Mesenchymal stem cell (in vitro differentiated cells and primary cell): Measurements from ENCODE around the gene DEUP1.
A peak's percentile ranks its signal among the peaks of the same experiment; 100 is the strongest.

Experiments used
- DNase-seq: peaks from one replicate; pipeline ENCODE4 v3.0.0-alpha.2; 2013
- H2AFZ ChIP-seq: one replicate; pipeline ENCODE4 v1.6.1; 2013; ENCODE audit warnings: low read depth, mild to moderate bottlenecking, control low read depth, inconsistent platforms, low read length, moderate library complexity
- H2AK5ac ChIP-seq: 2 replicates; pipeline ENCODE4 v1.6.1; 2013; ENCODE audit warnings: low read length, moderate library complexity, mild to moderate bottlenecking, inconsistent platforms; ENCODE audit not compliant: severe bottlenecking
- H2BK120ac ChIP-seq: one replicate; pipeline ENCODE4 v1.6.1; 2013; ENCODE audit warnings: low read depth, mild to moderate bottlenecking, inconsistent platforms, low read length, moderate library complexity
- H2BK12ac ChIP-seq, 2 experiments: one replicate each; pipeline ENCODE4 v1.6.1; 2013; ENCODE audit warnings: inconsistent platforms in 2 of 2, low read length in 2 of 2, mild to moderate bottlenecking in 2 of 2, moderate library complexity in 2 of 2, control low read depth in 1 of 2
- H2BK15ac ChIP-seq: one replicate; pipeline ENCODE4 v1.6.1; 2013; ENCODE audit warnings: mild to moderate bottlenecking, low read depth, inconsistent platforms; ENCODE audit not compliant: poor library complexity, severe bottlenecking
- H2BK5ac ChIP-seq: 2 replicates; pipeline ENCODE4 v1.6.1; 2013; ENCODE audit warnings: low read depth, mild to moderate bottlenecking, low read length, control low read depth, inconsistent platforms; ENCODE audit not compliant: poor library complexity, severe bottlenecking
- H3K14ac ChIP-seq, 2 experiments: one replicate each; pipeline ENCODE4 v1.6.1; 2013; ENCODE audit warnings: inconsistent platforms in 2 of 2, low read length in 2 of 2, control low read depth in 1 of 2, mild to moderate bottlenecking in 1 of 2, moderate library complexity in 1 of 2
- H3K18ac ChIP-seq, 2 experiments: one replicate each; pipeline ENCODE4 v1.6.1; 2013; ENCODE audit warnings: inconsistent platforms in 2 of 2, low read length in 2 of 2, control low read depth in 1 of 2, low read depth in 1 of 2, mild to moderate bottlenecking in 1 of 2
- H3K23ac ChIP-seq, 2 experiments: one replicate each; pipeline ENCODE4 v1.6.1; 2013; ENCODE audit warnings: inconsistent platforms in 2 of 2, low read length in 2 of 2, mild to moderate bottlenecking in 2 of 2, moderate library complexity in 2 of 2, control low read depth in 1 of 2
- H3K27ac ChIP-seq: 2 replicates; pipeline ENCODE4 v1.5.1; 2013; ENCODE audit warnings: mild to moderate bottlenecking, moderate library complexity, low read length, control low read depth, inconsistent platforms; ENCODE audit not compliant: poor library complexity, severe bottlenecking
- H3K27me3 ChIP-seq, 2 experiments: 2 replicates each; pipeline versions ENCODE4 v1.6.1 to v1.7.0; 2013; ENCODE audit warnings: low read length in 2 of 2, mild to moderate bottlenecking in 2 of 2, moderate library complexity in 2 of 2, control low read depth in 1 of 2, inconsistent platforms in 1 of 2; ENCODE audit not compliant: control insufficient read depth in 1 of 2, insufficient read depth in 1 of 2
- H3K36me3 ChIP-seq, 2 experiments: 2 replicates each; pipeline versions ENCODE4 v1.6.1 to v1.7.0; 2013; ENCODE audit warnings: low read length in 2 of 2, control low read depth in 1 of 2, inconsistent platforms in 1 of 2, low read depth in 1 of 2, mild to moderate bottlenecking in 1 of 2; ENCODE audit not compliant: insufficient read depth in 2 of 2, control insufficient read depth in 1 of 2
- H3K4ac ChIP-seq, 2 experiments: one replicate each; pipeline ENCODE4 v1.6.1; 2013; ENCODE audit warnings: inconsistent platforms in 2 of 2, low read length in 2 of 2, mild to moderate bottlenecking in 2 of 2, moderate library complexity in 2 of 2, control low read depth in 1 of 2, low read depth in 1 of 2
- H3K4me1 ChIP-seq: 2 replicates; pipeline ENCODE4 v1.6.1; 2013; ENCODE audit warnings: low read depth, low read length, control low read depth; ENCODE audit not compliant: control insufficient read depth, insufficient read depth
- H3K4me2 ChIP-seq: 2 replicates; pipeline ENCODE4 v1.6.1; 2013; ENCODE audit warnings: low read length, mild to moderate bottlenecking, inconsistent platforms; ENCODE audit not compliant: poor library complexity, severe bottlenecking
- H3K4me3 ChIP-seq, 2 experiments: 2 replicates each; pipeline versions ENCODE4 v1.5.1 to v1.7.0; 2013; ENCODE audit warnings: low read length in 2 of 2, mild to moderate bottlenecking in 2 of 2, control low read depth in 1 of 2, low read depth in 1 of 2; ENCODE audit not compliant: insufficient read depth in 1 of 2
- H3K79me1 ChIP-seq: replicated peaks from 2 replicates; pipeline ENCODE4 v1.6.1; 2013; ENCODE audit warnings: mild to moderate bottlenecking, control low read depth, low read length, inconsistent platforms; ENCODE audit not compliant: poor library complexity, severe bottlenecking
- H3K9ac ChIP-seq: 2 replicates; pipeline ENCODE4 v1.7.0; 2013; ENCODE audit warnings: mild to moderate bottlenecking, low read length, moderate library complexity
- H3K9me3 ChIP-seq: 2 replicates; pipeline ENCODE4 v1.7.0; 2013; ENCODE audit warnings: mild to moderate bottlenecking, low read length; ENCODE audit not compliant: control insufficient read depth
- H4K8ac ChIP-seq: one replicate; pipeline ENCODE4 v1.6.1; 2013; ENCODE audit warnings: inconsistent platforms, mild to moderate bottlenecking, low read length, moderate library complexity
- H4K91ac ChIP-seq: one replicate; pipeline ENCODE4 v1.6.1; 2013; ENCODE audit warnings: mild to moderate bottlenecking, low read length, inconsistent platforms
- WGBS: methylation state at CpG from one replicate; pipeline ENCODE4 v1.1.7; 2013; ENCODE audit warnings: mixed read lengths; 5-methylcytosine and 5-hydroxymethylcytosine counted together

Gene DEUP1

GRCh38 chr11:93464927-93465540 lies 134.5 kb downstream of the DEUP1 start:
- Histone ChIP-seq H2BK15ac (no peak overlapping the region), H3K14ac (no peak overlapping the region), H3K9me3 (no peaks in the 10 kb centered on the region), H4K91ac (no peak overlapping the region), H3K27me3 (peaks cover 2 to 8% of the 10 kb centered on the region in 2 experiments), H3K36me3 (no peaks in the 10 kb centered on the region), H3K23ac (no peak overlapping the region), H3K4ac (no peak overlapping the region), H4K8ac (no peak overlapping the region), H2BK5ac (no peak overlapping the region), H2BK120ac (no peak overlapping the region), H3K4me1 (no peaks in the 10 kb centered on the region), H3K4me3 (no peak overlapping the region), H3K18ac (no peak overlapping the region), H2AK5ac (no peak overlapping the region), H2AFZ (no peak overlapping the region), H3K9ac (no peak overlapping the region), H3K4me2 (no peak overlapping the region), H3K79me1 (no peaks in the 10 kb centered on the region), H3K27ac (no peak overlapping the region), H2BK12ac (no peak overlapping the region)
- DNase-seq = no peak
- 74% methylated on average over 2 of the region's 3 CpGs for WGBS

DNA sequence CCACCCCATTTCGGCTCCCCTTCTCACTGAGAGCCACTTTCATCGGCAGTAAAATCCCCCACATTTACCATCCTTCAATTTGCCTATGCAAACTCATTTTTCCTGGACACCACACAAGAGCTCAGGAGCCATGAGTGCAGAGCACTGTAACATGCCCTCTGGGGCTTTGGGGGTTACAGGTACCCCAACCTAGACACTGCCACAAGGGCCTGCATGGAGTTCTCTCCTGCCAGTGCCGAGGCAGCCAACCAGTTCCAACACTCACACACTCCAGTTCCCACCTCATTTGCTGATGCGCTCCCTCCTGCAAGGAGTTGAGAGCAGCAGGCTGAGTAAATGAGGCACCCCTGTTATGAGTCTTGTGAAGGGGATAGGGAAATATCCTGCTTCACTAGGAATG lies 136.5 kb downstream of the DEUP1 start:
- Histone ChIP-seq H3K79me1 (no peaks in the 10 kb centered on the region), H3K27ac (no peak overlapping the region), H3K4me1 (no peaks in the 10 kb centered on the region), H2AFZ (no peak overlapping the region), H3K4me3 (no peak overlapping the region), H3K14ac (no peak overlapping the region), H2BK5ac (no peak overlapping the region), H2BK120ac (no peak overlapping the region), H4K8ac (peak overlapping the region; percentile 57), H3K9me3 (no peaks in the 10 kb centered on the region), H2AK5ac (no peak overlapping the region), H2BK15ac (no peak overlapping the region), H4K91ac (no peak overlapping the region), H3K4me2 (no peak overlapping the region), H3K23ac (no peak overlapping the region), H3K36me3 (no peaks in the 10 kb centered on the region), H2BK12ac (no peak overlapping the region), H3K4ac (no peak overlapping the region), H3K9ac (no peak overlapping the region), H3K27me3 (peaks cover 2 to 8% of the 10 kb centered on the region in 2 experiments), H3K18ac (no peak overlapping the region)
- no peak for DNase-seq
- 84% methylated on average over 3 of the region's 4 CpGs for WGBS

GRCh38 chr11:93468290-93468689 lies 137.7 kb downstream of the DEUP1 start:
- H3K14ac ChIP-seq = no peak overlapping the region
- H3K9me3 ChIP-seq = no peaks in the 10 kb centered on the region
- no peak overlapping the region for H3K4ac ChIP-seq
- H2BK120ac ChIP-seq = no peak overlapping the region
- no peak overlapping the region for H2AFZ ChIP-seq
- no peak overlapping the region for H2BK12ac ChIP-seq
- H4K91ac ChIP-seq = no peak overlapping the region
- H2BK5ac ChIP-seq = no peak overlapping the region
- H3K36me3 ChIP-seq = no peaks in the 10 kb centered on the region
- no peak overlapping the region for H4K8ac ChIP-seq
- no peak overlapping the region for H3K4me2 ChIP-seq
- H3K4me3 ChIP-seq = no peak overlapping the region
- no peak overlapping the region for H3K23ac ChIP-seq
- H2BK15ac ChIP-seq = no peak overlapping the region
- H2AK5ac ChIP-seq = no peak overlapping the region
- H3K18ac ChIP-seq = no peak overlapping the region
- H3K27me3 ChIP-seq = peaks cover 2 to 8% of the 10 kb centered on the region in 2 experiments
- H3K4me1 ChIP-seq = no peaks in the 10 kb centered on the region
- no peak overlapping the region for H3K27ac ChIP-seq
- no peak for DNase-seq
- WGBS = 94% methylated on average over 5 of the region's 5 CpGs
- H3K9ac ChIP-seq = no peak overlapping the region
- no peaks in the 10 kb centered on the region for H3K79me1 ChIP-seq

- Histone ChIP-seq H3K36me3 (peaks cover 0 to 5% of the 10 kb centered on the region in 2 experiments), H3K9me3 (no peaks in the 10 kb centered on the region), H3K4me2 (no peak overlapping the region), H3K4ac (no peak overlapping the region), H3K9ac (no peak overlapping the region), H4K91ac (no peak overlapping the region), H4K8ac (no peak overlapping the region), H3K79me1 (no peaks in the 10 kb centered on the region), H2BK120ac (no peak overlapping the region), H3K14ac (no peak overlapping the region), H3K4me1 (peaks cover 6% of the 10 kb centered on the region), H3K18ac (no peak overlapping the region), H3K4me3 (no peak overlapping the region), H2BK12ac (no peak overlapping the region), H2BK15ac (no peak overlapping the region), H3K27me3 (no peaks in the 10 kb centered on the region), H2AFZ (no peak overlapping the region), H3K23ac (no peak overlapping the region), H2BK5ac (no peak overlapping the region), H2AK5ac (no peak overlapping the region), H3K27ac (no peak overlapping the region)
- WGBS = 92% methylated on average over 1 of the region's 1 CpG
- no peak for DNase-seq
Observed at GRCh38 chr11:93474123-93474522, 143.6 kb downstream of the DEUP1 start.
